HG03432 (cell line): ENCODE results near the gene ADA.

Experiments
- ATAC-seq: cut with Tn5 transposase; IDR thresholded peaks from one replicate; pipeline ENCODE4 v1.9.1; 2021; ENCODE audit warnings: mild to moderate bottlenecking, moderate library complexity; ENCODE audit not compliant: unreplicated experiment

ADA gene

DNA sequence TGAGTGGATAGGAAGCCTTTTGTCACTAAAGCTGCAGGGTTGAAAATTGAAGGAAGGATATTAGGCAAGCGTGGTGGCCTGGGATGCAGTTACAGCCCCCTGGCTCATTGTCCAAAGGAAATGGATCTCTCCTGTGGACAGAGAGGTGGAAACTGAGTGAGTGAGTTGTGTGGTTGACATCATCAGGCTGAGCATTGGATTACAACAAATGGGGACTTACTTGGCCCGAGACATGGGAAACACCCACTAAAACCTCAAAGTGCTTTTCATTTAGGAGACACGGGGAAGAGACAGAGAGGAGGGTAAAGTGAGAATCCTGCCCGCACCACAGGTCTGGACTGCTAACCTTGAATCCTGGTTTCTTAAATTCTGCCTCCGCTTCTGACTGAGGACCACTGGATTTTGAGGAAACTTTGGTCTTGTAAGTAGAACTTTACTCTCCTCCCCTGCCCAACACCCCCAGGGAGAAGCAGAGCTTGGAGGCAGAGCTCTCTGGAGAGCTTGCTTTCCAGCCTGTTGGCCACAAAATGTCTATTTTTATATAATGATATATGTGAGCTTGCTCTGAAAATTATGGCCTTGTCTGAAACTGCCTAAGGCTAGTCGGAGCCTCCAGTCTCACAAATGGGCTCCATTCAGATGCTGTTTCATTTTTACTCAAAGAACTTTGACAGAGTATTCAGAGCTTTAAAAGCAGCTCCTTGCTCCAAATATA, 69.0 kb downstream of the ADA start, which contains the start of gene PKIG:
Gene PKIG (plus strand): TSS at position 269 of the 715 bp plus-strand sequence. CDS start 31,978 bp downstream, outside the sequence.
- no peak for ATAC-seq

DNA sequence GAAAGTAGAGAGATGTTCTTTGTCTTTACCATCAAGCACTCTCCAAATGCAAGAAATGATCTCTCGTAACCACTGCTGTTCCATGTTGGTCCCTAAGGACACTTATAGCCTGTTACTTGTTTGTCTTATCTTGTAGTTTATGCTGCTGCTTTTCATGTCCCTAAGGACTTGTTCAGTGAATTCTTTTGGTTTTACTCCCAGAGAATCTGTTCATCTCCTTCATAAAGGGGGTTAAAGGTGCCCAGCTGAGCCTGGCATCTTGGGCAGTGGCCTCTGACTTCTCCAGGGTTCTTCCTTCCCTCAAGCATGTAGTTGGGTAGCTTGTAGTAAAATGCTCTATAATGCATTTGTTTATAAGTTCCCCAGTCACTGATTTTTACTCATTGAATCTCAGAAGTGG, 70.0 kb downstream of the ADA start:
- ATAC-seq: no peak

DNA sequence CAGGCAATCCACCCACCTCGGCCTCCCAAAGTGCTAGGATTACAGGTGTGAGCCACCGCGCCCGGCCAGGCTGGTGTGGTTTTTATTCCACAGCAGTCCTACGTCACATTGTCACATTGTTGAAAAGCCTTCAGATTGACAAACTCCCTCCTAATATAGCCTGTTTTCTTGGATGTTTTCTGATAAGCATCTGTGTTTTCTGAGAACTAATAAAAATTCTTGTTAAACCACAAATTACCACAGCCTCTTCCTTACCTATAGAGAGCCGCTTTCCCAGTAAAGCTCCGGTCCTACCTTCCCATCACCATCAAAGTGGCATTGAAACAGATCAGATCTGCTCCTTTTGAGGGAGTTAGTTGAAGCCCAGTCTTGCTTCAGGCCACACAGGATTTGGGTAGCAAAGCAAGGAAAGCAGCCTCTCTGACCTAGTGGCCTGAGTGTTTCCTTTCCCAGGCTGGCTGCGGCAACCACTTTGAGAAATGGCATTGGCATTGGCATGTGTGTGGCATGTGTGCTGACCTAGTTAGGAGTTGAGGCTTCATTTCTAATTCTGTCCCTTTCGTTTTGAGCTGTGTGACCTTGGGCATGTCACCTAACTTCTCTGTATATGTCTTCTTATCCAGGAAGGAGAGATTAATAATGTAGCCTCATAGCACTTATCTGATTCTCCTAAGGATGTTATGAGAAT, 70.8 kb downstream of the ADA start:
- no peak for ATAC-seq

DNA sequence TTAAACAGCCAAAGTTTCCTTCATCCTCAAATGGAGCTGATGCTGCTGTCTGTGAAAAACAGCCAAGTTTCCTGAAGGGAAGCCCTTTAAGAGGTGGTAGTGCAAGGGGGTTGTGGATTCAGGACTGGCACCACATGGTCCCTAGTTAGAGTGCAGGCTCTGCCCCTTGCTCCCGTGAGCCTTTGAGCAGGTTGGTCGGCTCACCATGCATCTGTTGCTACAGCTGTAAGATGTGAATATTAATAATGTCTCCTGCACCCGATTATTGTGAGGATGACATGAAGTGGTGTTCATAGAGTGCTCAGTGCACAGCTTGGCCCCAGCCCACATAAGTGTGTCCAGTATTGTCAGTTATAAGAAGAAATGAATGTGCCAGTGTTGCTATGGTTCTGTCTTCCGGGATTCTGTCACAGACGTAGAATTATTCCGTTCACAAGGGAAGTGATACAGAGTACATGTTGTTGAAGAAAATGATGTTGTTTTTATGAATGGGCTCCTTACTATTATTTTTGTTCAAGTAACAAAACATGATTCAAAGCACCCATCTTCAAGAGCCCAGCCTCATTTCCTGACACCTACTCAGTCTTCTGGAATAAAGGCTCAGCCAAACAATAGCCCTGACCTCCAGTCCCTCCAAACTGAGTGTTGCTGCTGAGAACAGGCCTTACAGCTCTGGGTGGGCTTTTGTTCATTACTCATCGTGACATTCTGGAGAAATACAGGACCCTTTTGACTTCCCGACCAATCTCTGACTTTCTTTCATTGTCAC, 72.0 kb downstream of the ADA start:
- no peak for ATAC-seq

DNA sequence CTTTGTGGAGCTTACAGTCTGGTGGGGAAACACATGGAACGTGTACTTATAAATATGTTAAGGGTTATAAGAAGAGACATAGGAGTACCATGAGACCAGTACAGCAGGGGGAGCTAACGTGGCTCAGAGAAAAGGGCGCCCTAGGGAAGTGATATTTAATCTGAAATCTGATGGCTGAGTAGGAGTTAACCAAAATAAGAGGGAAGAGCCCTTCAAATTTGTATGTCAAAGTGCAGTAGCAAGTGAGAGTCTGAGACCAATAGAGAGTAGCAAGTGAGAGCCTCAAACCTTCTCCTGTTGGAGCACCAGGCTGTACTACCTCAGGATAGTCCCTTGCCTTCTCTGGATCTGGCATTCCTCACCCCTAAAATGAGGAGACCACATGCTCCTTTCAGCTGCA, 75.2 kb downstream of the ADA start:
- no peak for ATAC-seq

DNA sequence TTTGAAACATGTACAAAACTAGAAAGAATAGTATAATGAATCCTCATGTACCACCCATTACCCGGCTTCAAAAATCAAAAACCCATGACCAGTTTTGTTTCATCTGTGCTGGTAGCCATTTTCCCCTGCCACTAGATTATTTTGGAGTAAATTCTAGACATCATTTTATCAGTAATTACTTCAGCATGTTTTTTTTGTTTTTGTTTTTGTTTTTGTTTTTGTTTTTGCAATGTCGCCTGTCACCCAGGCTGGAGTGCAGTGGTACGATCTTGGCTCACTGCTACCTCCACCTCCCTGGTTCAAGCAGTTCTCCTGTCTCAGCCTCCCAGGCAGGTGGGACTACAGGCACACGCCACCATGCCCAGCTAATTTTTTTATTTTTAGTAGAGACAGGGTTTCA, 77.1 kb downstream of the ADA start:
- no peak for ATAC-seq

DNA sequence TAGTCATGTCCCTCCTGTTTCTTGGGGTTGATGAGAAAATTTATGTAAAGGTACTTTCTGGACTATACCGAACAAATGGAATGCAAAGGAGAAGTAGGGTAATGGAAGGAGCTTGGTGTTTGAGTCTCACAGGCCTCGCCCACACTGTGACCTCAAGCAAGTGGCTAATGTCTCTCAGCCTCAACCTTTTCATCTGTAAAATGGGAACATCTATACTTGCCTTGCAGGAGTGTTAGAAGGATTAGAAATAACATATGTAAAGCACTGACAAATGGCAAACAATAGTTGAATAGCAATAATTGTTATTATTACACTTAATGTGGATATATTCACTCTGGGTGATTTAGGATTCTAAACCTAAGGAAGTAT, 78.0 kb downstream of the ADA start:
- no peak for ATAC-seq

DNA sequence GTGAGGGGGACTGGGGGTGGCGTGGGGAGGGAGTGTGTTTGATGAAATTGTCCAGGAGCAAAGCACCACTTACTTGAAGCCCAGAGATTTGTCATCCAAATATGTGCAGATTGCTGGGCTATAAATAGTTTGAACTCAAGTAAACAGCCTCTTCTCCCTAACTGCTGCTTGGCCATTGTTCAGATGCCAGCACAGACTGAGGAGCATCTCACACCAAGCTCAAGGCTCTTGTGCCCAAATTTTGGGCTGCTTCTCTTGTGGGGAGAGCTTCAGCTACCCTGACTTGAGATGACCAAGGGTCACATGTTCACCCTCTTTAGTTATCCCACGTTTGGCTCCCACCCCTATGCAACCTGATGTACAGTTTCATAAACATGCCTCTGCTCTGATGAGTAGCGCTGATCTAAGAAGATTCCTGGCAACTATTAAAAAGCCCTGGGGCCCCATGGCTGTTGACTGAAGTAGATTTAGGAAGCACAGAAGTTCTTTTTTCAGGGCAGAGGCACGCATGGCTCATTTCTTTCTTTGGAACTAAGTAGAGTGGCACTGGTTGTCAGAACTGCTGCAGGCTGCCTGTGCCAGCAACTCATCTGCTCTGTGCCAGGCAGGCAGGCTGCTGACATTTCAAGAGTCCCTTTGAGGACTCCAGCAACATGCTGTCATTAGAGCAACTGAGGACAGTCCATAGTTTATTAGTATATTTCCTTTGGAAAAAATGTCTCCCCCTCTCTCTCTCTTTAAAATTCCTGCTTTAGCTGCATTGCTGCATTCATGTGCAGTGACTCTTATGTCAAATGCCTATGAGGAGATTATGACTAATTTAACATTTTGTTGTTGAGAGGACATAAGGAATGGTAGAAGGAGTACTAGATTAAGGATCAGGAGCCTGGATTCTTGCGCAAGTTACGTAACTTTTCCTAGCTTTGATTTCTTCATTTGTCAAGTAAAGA, 78.7 kb downstream of the ADA start:
- ATAC-seq: no peak

DNA sequence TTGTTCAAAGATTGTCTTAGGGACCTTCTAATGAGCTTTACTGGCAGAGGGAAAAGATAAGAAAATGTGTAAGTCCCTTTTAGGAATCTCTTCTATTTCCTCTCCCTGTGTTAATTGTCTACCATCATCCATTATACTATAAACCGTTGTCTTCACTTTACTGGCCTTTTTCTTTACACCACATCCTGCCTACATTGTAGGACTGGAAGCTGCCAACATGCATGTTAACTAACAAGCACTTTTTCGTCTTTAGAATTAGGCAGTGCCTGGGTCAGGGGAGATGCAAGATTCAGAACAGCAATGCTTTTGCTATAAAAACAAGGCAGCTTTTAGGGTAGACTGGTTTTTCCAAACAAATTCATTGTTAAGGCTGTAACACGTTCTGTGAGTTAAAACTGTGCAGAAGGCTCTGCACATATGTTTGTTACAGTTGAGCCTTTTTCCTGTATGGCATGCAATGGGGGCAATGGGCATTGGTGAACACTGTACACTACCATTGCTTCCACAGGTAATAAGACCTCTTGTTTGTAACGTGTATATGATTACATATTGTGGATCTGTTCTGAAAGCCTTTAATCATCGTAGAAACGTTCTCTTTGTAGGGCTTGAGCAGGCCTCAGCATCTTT, 80.0 kb downstream of the ADA start:
- ATAC-seq: no peak

DNA sequence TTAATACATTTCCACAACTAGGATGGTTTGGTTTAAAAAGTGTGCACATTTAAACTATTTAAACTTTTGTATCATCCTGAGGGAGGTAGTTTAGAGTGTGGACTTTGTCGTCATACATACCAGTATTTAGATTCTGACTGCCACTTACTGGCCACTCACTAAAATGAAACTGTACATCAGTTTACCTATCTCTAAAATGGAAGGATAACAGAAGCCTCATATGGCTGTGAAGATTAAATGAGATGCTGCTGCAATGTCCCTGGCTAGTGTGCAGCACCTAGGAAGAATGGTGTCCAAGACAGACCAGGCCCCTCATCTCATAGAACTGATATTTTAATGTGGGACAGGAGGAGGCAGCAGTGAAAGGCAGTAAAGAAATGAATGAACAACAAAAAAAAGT, 81.1 kb downstream of the ADA start:
- ATAC-seq: no peak
